Body of pancreas (tissue), 4 donors: Measurements from ENCODE around the gene ATP1A3.

Source experiments
- POLR2A ChIP-seq, 3 donors: fragments of 450-650 bp; IDR thresholded peaks; one replicate each; pipeline ENCODE4 v1.6.1; 2016; ENCODE audit warnings: antibody characterized with exemption in 3 of 3, mild to moderate bottlenecking in 2 of 3
- TF ChIP-seq, protein P1 (sequence below), 7 experiments: fragments of 450-650 bp in 4 of 7; fragments of 200-600 bp in 3 of 7; sonication (generic) in 3 of 7; IDR thresholded peaks; one replicate each; pipeline ENCODE4 v1.5.1; 2016 to 2019; ENCODE audit warnings: antibody characterized with exemption in 7 of 7

GRCh38 chr19:41957838-41958366, 36.1 kb downstream of the ATP1A3 start:
- TF ChIP-seq, protein P1, sequence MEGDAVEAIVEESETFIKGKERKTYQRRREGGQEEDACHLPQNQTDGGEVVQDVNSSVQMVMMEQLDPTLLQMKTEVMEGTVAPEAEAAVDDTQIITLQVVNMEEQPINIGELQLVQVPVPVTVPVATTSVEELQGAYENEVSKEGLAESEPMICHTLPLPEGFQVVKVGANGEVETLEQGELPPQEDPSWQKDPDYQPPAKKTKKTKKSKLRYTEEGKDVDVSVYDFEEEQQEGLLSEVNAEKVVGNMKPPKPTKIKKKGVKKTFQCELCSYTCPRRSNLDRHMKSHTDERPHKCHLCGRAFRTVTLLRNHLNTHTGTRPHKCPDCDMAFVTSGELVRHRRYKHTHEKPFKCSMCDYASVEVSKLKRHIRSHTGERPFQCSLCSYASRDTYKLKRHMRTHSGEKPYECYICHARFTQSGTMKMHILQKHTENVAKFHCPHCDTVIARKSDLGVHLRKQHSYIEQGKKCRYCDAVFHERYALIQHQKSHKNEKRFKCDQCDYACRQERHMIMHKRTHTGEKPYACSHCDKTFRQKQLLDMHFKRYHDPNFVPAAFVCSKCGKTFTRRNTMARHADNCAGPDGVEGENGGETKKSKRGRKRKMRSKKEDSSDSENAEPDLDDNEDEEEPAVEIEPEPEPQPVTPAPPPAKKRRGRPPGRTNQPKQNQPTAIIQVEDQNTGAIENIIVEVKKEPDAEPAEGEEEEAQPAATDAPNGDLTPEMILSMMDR (IDR thresholded peaks at IDR 0.05): peak; percentile 81 to 98 (median 96)
- no peak for TF ChIP-seq POLR2A (IDR thresholded peaks at IDR 0.05)
